Activated CD4-positive, alpha-beta T cell treated with anti-CD3 and anti-CD28 coated beads, Interleukin-2, Interleukin-4, amounts not matched to agents 100 ng/mL and 50 ng/mL, durations not matched to agents 16 hours and 8 hours (primary cell): ENCODE results near the gene CLPTM1.
"Not testable (repeated sequence)": the region's sequence is repeated elsewhere in the genome, so short reads cannot be mapped to it uniquely, and the experiment has no call there.

ENCODE experiments used
- DNase-seq: peaks from one replicate; pipeline ENCODE4 v3.0.0-alpha.2; 2020; ENCODE audit warnings: low spot score

CLPTM1 gene

GRCh38 chr19:44942067-44942571 is 13.1 kb upstream of the CLPTM1 start, which contains the start of gene APOC4:
Gene APOC4, plus strand, starts transcription at chr19:44942237. Its CDS starts 41 bp downstream, at chr19:44942278.
- no peak for DNase-seq

DNA sequence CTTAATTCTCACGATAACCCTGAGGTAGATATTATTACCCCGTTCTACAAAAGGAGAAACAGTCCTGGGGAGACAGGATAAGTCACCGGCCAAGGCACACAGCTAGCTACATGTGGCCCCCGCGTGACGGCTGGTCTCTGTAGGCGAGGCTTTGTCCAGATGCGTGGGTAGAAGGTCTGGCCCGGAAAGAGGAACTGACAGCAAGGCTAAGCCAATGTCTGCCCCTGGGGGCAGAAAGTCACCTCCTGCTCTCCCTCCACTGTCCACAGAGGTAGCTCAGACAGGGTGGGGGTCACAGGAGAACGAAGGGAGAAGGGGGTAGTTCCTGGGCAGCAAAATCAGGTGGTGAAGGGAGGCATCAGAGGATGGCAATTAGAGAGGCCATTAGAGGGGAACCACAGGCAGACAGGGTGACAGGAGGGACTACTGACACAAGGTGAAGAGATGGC is 11.4 kb upstream of the CLPTM1 start:
- no peak for DNase-seq

GRCh38 chr19:44947041-44947581 is 8.1 kb upstream of the CLPTM1 start:
- no peak for DNase-seq

DNA sequence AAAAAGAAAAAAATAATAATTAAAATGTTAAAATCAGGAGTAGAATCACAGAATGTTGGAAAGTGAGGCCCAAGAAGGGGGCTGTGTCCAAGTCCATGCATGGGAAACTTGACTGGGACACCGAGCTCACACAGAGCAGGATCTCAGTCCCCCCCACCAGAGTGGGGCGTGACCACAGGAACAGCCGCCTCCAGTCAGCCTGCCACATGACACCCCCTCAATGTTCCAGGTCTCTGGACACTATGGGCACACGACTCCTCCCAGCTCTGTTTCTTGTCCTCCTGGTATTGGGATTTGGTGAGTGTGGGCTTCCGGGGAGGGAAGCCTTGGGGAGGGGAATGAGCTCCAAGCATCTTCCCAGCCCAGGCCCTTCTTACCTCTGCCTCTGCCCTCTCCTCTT is 6.9 kb upstream of the CLPTM1 start:
- DNase-seq: no peak

DNA sequence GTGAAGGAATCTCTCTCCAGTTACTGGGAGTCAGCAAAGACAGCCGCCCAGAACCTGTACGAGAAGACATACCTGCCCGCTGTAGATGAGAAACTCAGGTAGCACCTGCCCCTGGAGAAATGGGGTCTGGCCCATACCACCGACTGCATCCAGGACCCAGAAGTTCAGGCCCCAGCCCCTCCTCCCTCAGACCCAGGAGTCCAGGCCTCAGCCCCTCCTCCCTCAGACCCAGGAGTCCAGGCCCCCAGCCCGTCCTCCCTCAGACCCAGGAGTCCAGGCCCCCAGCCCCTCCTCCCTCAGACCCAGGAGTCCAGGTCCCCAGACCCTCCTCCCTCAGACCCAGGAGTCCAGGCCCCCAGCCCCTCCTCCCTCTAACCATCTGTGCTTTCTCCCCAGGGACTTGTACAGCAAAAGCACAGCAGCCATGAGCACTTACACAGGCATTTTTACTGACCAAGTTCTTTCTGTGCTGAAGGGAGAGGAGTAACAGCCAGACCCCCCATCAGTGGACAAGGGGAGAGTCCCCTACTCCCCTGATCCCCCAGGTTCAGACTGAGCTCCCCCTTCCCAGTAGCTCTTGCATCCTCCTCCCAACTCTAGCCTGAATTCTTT is 6.3 kb upstream of the CLPTM1 start:
- DNase-seq: no peak

GRCh38 chr19:44949550-44949949 is 5.6 kb upstream of the CLPTM1 start:
- no peak for DNase-seq

GRCh38 chr19:44951179-44952159 is 3.7 kb upstream of the CLPTM1 start:
- DNase-seq: peak; percentile 80

DNA sequence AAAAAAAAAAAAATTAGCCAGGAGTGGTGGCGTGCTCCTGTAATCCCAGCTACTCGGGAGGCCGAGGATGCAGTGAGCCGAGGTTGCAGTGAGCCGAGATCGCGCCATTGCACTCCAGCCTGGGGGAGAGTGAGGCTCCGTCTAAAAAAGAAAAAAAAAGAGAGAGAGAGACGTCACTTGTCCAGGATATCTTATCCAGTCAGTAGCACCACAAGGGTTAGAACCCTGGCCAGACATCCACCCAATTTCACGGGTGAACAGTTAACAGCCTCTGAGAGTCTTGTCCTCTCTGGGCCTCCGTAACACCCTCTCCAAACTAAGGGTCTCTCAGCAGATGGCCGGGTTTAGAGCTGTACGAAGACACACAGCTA is 917 bp upstream of the CLPTM1 start:
- DNase-seq: no peak

GRCh38 chr19:44955505-44956439 is 592 bp downstream of the CLPTM1 start:
- no peak for DNase-seq

DNA sequence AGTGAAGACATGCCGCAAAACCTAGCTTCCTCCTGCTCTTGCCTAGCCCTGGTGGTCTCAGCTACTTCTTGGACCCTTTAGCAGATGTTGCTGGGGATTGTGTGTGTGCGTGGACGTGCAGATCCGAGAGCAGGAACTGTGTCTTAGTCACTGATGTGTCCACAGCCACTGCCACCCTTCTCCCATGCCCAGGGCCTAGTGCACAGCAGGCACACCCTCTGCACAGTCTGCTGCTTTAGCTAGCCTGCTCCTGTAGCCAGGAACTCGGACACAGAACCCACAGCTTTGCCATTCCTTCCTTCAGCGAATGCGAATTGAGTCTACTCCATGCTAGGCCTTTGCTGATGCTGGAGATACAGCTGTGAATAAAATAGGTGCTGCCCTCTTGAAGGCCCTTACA is 2.3 kb downstream of the CLPTM1 start:
- DNase-seq: no peak

DNA sequence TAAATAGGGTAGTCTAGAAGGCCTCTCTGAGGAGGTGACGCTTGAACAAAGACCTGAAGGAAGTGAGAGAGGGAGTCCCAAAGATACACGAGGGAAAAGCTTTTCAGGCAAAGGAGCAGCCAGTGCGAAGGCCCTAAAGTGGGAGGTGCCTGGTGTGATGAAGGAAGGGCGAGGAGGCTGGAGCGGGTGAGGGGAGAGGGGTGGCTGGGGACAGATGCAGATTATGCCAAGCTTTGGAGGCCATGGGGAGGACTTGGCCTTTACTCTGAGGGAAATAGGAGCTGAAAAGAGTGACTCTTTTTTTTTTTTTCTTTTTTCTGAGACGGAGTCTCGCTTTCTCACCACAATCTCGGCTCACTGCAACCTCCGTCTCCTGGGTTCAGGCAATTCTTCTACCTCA is 2.9 kb downstream of the CLPTM1 start:
- DNase-seq: no peak

- no peak for DNase-seq
These were observed 4.5 kb downstream of the CLPTM1 start for GRCh38 chr19:44959691-44960090.

- no peak for DNase-seq
These were observed 5.9 kb downstream of the CLPTM1 start for GRCh38 chr19:44960906-44961728.

DNA sequence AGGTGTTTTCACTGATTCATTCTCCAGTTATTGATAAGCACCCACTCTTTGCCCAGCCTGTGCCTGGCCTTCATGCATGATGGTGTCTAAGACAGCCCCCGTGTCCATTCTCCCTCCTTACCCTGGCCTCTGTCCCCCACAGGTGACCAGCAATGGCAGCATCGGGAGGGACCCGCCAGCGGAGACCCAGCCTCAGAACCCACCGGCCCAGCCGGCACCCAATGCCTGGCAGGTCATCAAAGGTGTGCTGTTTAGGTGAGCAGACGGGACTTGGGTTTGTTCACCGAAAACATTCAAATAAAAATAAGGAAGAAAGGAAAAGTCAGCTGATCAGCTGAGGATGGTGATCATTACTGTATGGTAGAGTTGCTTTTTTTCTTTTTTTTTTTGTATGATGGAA is 6.6 kb downstream of the CLPTM1 start:
- DNase-seq: no peak

GRCh38 chr19:44968118-44968517 is 12.9 kb downstream of the CLPTM1 start:
- DNase-seq: no peak

DNA sequence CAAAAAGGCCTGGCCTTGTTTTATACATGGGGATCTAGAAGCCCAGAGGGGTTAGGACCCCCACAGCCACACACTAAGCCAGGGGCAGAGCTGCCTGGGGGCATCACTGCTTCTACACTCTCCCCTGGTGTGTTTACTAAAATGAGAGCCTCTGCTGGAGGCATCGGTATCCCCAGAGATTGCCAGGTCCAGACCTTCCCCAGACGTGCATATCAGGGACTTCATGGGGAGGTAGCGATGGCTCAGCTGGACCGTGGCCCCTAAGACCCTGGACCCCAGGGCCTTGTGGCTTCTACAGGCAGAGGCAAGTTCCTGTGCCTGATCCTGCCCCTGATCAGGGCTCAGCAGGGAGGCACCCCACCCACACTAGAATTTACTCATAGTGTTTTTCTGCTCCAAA is 13.5 kb downstream of the CLPTM1 start:
- no peak for DNase-seq

GRCh38 chr19:44969437-44969836 is 14.3 kb downstream of the CLPTM1 start:
- no peak for DNase-seq

- DNase-seq: not testable (repeated sequence)
These were observed 16.3 kb downstream of the CLPTM1 start for GRCh38 chr19:44971451-44971850.

- no peak for DNase-seq
These were observed 17.6 kb downstream of the CLPTM1 start for GRCh38 chr19:44972802-44973201.

DNA sequence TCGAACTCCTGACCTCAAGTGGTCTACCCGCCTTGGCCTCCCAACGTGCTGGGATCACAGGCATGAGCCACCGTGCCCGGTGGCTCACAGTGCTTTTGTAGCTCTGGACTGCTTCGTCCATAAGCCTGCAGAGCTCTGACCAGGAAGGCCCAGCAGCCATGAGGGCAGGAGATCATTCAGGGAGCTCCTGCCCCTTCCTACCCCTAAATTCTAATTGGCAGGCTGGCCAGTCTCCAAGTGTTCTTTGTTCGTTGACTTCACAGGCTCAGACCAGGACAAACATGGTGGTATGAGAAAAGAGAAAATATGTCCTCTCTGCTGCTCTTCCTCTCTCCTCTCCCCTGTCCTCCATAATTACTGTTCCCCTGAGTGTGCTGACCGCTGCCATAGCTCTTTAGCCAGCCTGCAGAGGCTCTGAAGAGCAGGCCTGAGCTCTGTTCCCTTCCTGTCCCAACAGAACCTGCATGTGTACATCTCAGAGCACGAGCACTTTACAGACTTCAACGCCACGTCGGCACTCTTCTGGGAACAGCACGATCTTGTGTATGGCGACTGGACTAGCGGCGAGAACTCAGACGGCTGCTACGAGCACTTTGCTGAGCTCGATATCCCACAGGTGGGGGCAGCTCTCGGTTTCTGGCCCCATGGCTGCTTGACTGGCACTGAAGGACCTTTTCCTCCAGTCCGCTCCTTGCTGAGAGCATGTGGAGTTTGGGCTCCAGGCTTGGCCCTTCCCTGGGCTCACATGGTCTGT is 19.0 kb downstream of the CLPTM1 start:
- DNase-seq: no peak
